MCF 10A (cell line): ENCODE results near the gene PNMA8C. TPM values are rescaled to one million over a fixed set of nuclear protein-coding genes. Genes with fewer than 3 reads are reported as not detected.
A peak's percentile ranks its signal among the peaks of the same experiment; 100 is the strongest.

Experiments
- BruUV-seq: library from RNA; stranded (reverse); fragments of 400-500 nt; replicated peaks from 2 replicates; lab custom pipeline; 2021; lab: Mats Ljungman, UMichigan
- CTCF ChIA-PET: fragments of 300-600 bp; sonication (Branson Sonifier 250); formaldehyde crosslinking; extraction: SDS; loops from one replicate; lab custom pipeline; 2021; ENCODE audit warnings: antibody characterized with exemption, inconsistent platforms; lab: Yijun Ruan, JAX
- POLR2A ChIA-PET: fragments of 300-600, 350-650 bp; sonication (Branson Sonifier 250); formaldehyde crosslinking; extraction: SDS; loops from one replicate; lab custom pipeline; 2020; ENCODE audit warnings: antibody characterized with exemption, inconsistent platforms; lab: Yijun Ruan, JAX
- DNase-seq: peaks from one replicate; pipeline ENCODE4 v3.0.0-alpha.2; 2018; ENCODE audit not compliant: unreplicated experiment
- H3K27ac Mint-ChIP-seq: one replicate; pipeline ENCODE4 v1.8.0; 2022; ENCODE audit warnings: mild to moderate bottlenecking, low read depth, mixed read lengths; ENCODE audit not compliant: unreplicated experiment
- H3K27me3 Mint-ChIP-seq: one replicate; pipeline ENCODE4 v1.8.0; 2022; ENCODE audit warnings: mixed read lengths; ENCODE audit not compliant: insufficient read depth, unreplicated experiment
- H3K36me3 Mint-ChIP-seq: one replicate; pipeline ENCODE4 v1.8.0; 2022; ENCODE audit warnings: mild to moderate bottlenecking, moderate library complexity, mixed read lengths; ENCODE audit not compliant: insufficient read depth, unreplicated experiment
- H3K4me1 Mint-ChIP-seq: one replicate; pipeline ENCODE4 v1.8.0; 2022; ENCODE audit warnings: mixed read lengths; ENCODE audit not compliant: insufficient read depth, unreplicated experiment
- H3K4me3 Mint-ChIP-seq: one replicate; pipeline ENCODE4 v1.8.0; 2022; ENCODE audit warnings: mild to moderate bottlenecking, moderate library complexity, mixed read lengths; ENCODE audit not compliant: unreplicated experiment
- H3K9me3 Mint-ChIP-seq: one replicate; pipeline ENCODE4 v1.8.0; 2022; ENCODE audit warnings: mixed read lengths; ENCODE audit not compliant: unreplicated experiment
- CTCF ChIP-seq: fragments of 200-600 bp; IDR thresholded peaks from one replicate; pipeline ENCODE4 v1.8.0; 2022; ENCODE audit warnings: antibody characterized with exemption, mild to moderate bottlenecking; ENCODE audit not compliant: unreplicated experiment
- intact Hi-C: fragments of 100-400 bp; cut with micrococcal nuclease; formaldehyde crosslinking; loops from 2 replicates; pipeline ENCODE4 v1.14.1; 2022
- total RNA-seq: library from RNA; stranded (reverse); gene quantifications from 2 replicates; pipeline ENCODE4 v1.2.3, GENCODE V29; 2022

PNMA8C gene
- total RNA-seq, 1 experiment from 2014 or later: not detected

- H3K27me3 Mint-ChIP-seq: no peaks in the 10 kb centered on the region
- no TSS peak for BruUV-seq
- no peak for TF ChIP-seq CTCF
- H3K4me3 Mint-ChIP-seq: no peak overlapping the region
- H3K9me3 Mint-ChIP-seq: no peaks in the 10 kb centered on the region
- ChIA-PET CTCF (interaction anchor here (0.6 to 1.0 kb wide), 7 partner anchors 7 to 64 kb away, joined by 3 to 4 read pairs (median 3); no protein-coding TSS in a partner anchor), POLR2A (interaction anchor here (0.7 to 3.1 kb wide), 4 partner anchors 8 to 171 kb away, joined by 3 to 31 read pairs (median 4); no protein-coding TSS in a partner anchor)
- intact Hi-C loops: no loop called here
- H3K4me1 Mint-ChIP-seq: peaks cover 4% of the 10 kb centered on the region
- no peak for DNase-seq
- peak overlapping the region; percentile 51 for H3K27ac Mint-ChIP-seq
- no peaks in the 10 kb centered on the region for H3K36me3 Mint-ChIP-seq
These were observed 31.3 kb upstream of the PNMA8C start for GRCh38 chr19:46460055-46460454.

GRCh38 chr19:46456930-46457329, 28.2 kb upstream of the PNMA8C start:
- no peaks in the 10 kb centered on the region for H3K36me3 Mint-ChIP-seq
- peaks cover 21% of the 10 kb centered on the region for H3K4me1 Mint-ChIP-seq
- no peak overlapping the region for H3K27ac Mint-ChIP-seq
- TF ChIP-seq CTCF: no peak
- no peak overlapping the region for H3K4me3 Mint-ChIP-seq
- BruUV-seq: no TSS peak
- no peak for DNase-seq
- no peaks in the 10 kb centered on the region for H3K27me3 Mint-ChIP-seq
- H3K9me3 Mint-ChIP-seq: no peaks in the 10 kb centered on the region
- ChIA-PET CTCF (interaction anchor here (0.6 to 1.0 kb wide), 3 partner anchors 55 to 158 kb away, joined by 3 to 4 read pairs (median 3); no protein-coding TSS in a partner anchor), POLR2A (interaction anchor here (0.6 to 1.7 kb wide), 4 partner anchors 9 to 358 kb away, joined by 3 to 7 read pairs (median 5); no protein-coding TSS in a partner anchor)
- intact Hi-C loops: no loop called here

- BruUV-seq: no TSS peak
- ChIA-PET POLR2A (interaction anchor here (0.9 to 2.9 kb wide), 4 partner anchors 12 to 20 kb away, joined by 4 to 17 read pairs (median 7); no protein-coding TSS in a partner anchor), CTCF (interaction anchor here (0.7 kb wide), 1 partner anchor 147 kb away, joined by 3 read pairs; no protein-coding TSS in a partner anchor)
These were observed 25.5 kb upstream of the PNMA8C start for GRCh38 chr19:46454244-46454643.

More at GRCh38 chr19:46454244-46454643, 25.5 kb upstream of the PNMA8C start:
- no peaks in the 10 kb centered on the region for H3K27me3 Mint-ChIP-seq
- intact Hi-C loops: no loop called here
- H3K9me3 Mint-ChIP-seq: no peaks in the 10 kb centered on the region
- peaks cover 33% of the 10 kb centered on the region for H3K4me1 Mint-ChIP-seq
- no peak overlapping the region for H3K4me3 Mint-ChIP-seq
- TF ChIP-seq CTCF: no peak
- H3K27ac Mint-ChIP-seq: peak overlapping the region; percentile 59
- no peak for DNase-seq
- no peaks in the 10 kb centered on the region for H3K36me3 Mint-ChIP-seq
